ENCODE data around the gene TMEM106B.

DNA sequence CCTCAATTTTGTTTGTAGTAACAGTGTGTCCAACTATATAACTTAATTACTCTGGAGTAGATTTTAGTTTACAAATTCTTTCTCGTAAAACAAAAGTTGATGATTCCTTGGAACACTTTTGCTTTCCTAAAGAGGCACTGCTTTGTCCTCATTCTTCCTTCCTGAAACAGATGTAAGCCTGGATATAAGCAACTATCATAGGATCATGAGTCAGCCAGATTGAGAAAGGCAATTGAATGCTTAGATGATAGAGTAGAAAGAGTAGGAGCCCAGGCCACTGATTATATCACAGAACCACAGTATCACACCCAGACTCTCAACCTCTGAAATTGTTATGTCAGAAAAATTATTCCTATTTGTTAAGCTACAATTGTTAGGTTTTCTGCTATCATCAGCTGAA lies 69.9 kb downstream of the TMEM106B start:
- TF ChIP-seq, protein P1, sequence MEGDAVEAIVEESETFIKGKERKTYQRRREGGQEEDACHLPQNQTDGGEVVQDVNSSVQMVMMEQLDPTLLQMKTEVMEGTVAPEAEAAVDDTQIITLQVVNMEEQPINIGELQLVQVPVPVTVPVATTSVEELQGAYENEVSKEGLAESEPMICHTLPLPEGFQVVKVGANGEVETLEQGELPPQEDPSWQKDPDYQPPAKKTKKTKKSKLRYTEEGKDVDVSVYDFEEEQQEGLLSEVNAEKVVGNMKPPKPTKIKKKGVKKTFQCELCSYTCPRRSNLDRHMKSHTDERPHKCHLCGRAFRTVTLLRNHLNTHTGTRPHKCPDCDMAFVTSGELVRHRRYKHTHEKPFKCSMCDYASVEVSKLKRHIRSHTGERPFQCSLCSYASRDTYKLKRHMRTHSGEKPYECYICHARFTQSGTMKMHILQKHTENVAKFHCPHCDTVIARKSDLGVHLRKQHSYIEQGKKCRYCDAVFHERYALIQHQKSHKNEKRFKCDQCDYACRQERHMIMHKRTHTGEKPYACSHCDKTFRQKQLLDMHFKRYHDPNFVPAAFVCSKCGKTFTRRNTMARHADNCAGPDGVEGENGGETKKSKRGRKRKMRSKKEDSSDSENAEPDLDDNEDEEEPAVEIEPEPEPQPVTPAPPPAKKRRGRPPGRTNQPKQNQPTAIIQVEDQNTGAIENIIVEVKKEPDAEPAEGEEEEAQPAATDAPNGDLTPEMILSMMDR (IDR thresholded peaks at IDR 0.05) = no peak
- no peak for TF ChIP-seq POLR2A (IDR thresholded peaks at IDR 0.05)
- TF ChIP-seq POLR2AphosphoS5 (IDR thresholded peaks at IDR 0.05) = no peak

Measured in suprapubic skin (tissue), 4 donors.